Gastrocnemius medialis (tissue), 4 donors: Measurements from ENCODE around the gene MYLK.

Experiments used
- CTCF ChIP-seq, 5 experiments: fragments of 450-650 bp in 3 of 5; fragments of 200-600 bp in 2 of 5; sonication (generic) in 2 of 5; IDR thresholded peaks in 4 of 5; conservative IDR thresholded peaks in 1 of 5; 1 replicate in 4 of 5; 2 replicates in 1 of 5; pipeline ENCODE4 v1.5.1; 2016 to 2019; ENCODE audit warnings: antibody characterized with exemption in 5 of 5, mild to moderate bottlenecking in 3 of 5, moderate library complexity in 3 of 5
- POLR2A ChIP-seq, 2 donors: fragments of 450-650 bp; IDR thresholded peaks; one replicate each; pipeline ENCODE4 v1.6.1; 2017; ENCODE audit warnings: antibody characterized with exemption in 2 of 2, mild to moderate bottlenecking in 2 of 2, moderate library complexity in 2 of 2

GRCh38 chr3:123616593-123616992, 267.5 kb downstream of the MYLK start:
- TF ChIP-seq POLR2A (IDR thresholded peaks at IDR 0.05) (no peak), CTCF (IDR thresholded peaks at IDR 0.05 in 4 of 5, conservative IDR thresholded peaks at IDR 0.05 in 1 of 5) (no peak)
